Measurements from ENCODE around the gene TCF7L2.

Gene TCF7L2

DNA sequence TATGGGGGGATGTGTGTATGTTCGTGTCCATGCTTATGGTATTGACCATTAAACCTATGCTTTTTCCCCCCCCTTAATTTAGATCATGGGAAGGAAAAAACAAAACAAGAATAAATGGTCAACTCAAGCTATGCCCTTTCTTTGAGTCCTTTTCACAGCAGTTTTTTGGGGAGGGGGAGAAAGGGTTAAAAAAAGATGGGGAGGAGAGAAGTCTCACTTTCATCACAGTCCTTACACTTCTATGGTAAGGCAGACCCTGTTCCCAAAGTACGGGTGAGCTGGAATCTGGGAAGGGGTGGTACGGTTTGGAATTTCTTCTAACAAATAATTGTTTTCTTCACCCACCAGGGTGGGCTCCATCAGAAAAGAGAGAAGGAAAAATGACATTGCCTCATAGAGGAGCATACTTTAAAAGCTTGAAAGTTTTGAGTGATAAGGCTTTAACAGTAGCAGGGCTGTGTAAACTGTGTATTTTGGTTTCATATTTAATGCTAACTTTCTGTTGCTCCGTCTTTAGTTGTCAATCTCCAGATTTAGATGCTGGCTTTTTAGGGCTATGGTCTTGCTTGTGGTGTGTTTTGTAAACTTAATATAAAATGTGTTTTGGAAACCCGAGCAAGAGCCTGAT, 180.1 kb downstream of the TCF7L2 start:
- DNase-seq: no peak

DNA sequence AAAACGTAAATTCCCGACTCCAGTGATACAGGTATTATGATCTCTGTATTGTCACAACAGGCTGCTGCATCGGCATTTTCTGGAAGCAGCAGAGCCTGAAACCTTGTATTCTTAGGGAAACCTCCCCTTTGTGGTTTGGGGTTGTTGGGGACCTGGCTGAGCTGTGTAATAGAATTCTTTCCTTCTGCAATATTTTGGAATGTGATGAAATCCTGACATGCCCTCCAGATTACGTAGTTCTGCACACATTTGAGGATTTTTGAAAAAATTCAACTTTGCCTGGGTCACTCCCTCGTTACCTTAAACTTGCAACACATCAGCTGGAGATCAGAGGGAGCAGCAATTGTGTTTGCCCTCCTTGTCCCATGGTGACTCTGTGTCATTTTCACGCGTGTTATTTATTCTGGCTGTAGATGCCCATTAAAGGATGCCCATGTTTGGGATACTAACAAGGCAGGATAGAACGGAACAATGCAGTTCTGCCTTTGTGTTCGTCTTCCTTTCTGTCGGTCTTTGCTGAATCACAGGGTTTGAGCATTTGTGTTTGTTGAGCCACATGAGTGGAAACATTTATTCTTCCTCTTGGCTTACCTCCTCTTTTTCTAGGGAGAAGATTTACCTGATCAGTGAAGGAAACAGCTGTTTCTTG, 181.7 kb downstream of the TCF7L2 start:
- no peak for DNase-seq

DNA sequence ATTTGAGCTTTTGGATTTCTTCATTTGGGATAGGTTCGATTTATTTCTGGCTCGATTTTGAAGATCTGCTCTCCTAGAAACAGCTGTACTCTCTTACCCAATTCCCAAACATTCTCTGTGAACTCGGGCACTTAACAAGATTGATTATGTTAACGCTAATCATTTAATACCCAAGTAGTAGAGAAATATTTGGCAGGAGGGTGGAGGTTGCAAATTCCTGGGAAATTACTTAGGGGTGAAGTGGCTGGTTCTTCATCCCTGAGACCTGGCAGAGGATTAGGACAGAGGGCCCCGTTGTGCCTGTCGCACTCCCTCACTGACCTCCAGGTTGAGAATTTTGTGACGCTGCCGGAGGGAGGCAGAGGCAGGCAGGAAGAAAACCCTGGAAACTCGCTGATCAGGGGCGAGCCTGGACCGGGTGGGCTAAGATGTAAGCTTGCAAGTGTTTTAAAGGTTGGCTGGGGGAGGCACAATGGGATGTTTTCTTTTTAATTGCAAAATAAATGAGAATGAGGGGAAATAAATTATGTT, 182.6 kb downstream of the TCF7L2 start:
- no peak for DNase-seq

DNA sequence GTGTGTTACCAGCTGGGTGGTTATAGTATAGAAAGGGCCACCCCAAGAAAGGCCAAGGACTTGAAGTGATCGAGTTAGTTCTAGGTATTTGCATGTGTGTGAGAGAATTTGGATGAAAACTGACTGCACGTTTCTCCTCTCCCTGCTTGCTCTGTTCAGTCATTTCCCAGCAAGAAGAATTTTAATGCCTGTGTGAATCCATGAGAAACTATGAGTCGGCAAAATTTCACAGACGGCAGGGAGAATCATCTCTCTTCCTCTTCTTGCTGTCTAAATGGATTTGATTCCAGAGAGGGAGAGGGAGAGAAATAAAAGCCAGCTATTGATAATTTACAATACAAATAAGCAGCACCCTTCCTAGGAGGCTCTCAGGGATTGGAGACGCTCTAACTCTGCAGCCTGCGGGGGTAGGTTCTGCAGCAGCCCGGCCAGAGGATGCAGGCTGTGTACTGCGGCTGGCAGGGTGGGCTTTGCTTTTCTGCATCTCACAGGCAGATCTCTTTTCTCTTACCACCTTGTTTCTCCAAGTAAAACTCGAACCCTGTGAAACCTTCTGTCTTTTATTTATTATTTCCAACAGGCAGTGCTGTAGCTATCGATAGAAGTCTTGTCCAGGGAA, 183.6 kb downstream of the TCF7L2 start:
- no peak for DNase-seq

DNA sequence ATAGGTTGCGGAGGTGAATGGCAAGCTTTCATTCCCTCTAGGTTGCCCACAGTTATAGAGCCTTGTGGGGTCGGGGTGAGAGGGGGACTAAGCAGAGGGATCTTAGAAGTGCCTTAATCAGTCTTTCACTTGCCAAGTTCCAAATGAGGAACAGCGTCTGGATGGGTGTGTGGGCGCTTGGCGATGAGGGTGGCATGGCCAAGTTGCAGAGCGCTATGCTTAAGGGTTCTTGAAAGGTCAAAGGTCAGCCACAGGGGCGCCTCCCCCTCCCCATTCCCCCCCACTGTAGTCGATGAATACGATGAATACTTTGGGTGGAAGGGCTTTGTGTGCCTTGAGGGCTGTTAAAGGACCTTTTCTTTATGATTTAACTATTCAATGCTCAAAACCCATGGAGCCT, 185.0 kb downstream of the TCF7L2 start:
- DNase-seq: no peak

GRCh38 chr10:113137941-113138685, 188.1 kb downstream of the TCF7L2 start:
- DNase-seq: no peak

DNA sequence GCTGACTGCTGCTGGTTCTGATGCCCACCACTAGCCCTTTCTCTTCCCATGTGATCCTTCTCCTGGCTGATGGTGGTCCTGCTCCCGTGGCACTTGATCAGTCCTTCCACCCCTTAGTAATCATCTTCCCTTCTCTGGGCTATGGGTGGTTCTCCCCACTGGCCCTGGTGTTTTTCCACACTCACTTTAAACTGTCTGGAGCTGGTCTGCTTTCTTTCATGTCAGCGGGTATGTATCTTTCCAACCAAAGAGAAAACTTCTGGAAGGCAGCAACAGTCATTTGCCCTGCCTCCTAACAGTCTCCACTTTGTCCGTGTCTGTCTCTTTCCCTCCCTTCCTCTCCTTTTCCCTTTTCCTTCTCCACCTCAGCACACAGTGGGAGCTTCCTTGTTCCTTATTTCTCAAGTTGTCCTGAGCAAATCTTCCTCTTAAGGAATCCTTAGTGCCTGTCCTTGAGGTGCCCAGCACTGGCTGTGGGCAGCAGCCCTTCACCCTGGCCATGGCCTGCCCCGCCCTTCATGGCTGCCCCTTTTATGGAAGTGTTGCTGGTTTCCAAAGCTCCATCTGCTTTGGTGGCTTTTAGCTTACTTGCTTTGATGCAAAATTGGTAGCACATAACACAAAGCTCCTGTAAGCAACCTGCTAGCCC, 189.0 kb downstream of the TCF7L2 start:
- no peak for DNase-seq

DNA sequence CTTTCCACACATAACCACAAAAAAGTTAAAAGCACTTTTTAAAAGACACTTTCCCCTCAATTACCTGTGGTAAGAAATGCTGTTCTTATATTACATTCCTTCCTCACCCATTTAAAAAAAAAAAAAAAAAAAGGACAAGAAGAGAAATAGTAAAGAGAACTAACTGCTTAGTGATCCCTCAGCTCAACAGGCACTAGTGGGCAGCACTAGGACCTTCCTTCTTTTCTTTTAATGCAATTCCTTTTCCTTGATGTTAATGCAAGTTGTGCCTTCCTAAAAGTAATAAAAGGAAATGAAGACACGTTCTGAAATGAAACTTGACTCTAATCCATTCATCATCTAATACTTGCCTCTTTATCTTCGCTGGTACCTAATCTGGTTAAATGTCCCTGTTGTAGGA, 189.7 kb downstream of the TCF7L2 start:
- no peak for DNase-seq

- no peak for DNase-seq
Observed at GRCh38 chr10:113140143-113141011, 190.3 kb downstream of the TCF7L2 start.

- DNase-seq: no peak
Observed at GRCh38 chr10:113142601-113143362, 192.7 kb downstream of the TCF7L2 start.

- DNase-seq: no peak
Observed at GRCh38 chr10:113144576-113144975, 194.5 kb downstream of the TCF7L2 start.

DNA sequence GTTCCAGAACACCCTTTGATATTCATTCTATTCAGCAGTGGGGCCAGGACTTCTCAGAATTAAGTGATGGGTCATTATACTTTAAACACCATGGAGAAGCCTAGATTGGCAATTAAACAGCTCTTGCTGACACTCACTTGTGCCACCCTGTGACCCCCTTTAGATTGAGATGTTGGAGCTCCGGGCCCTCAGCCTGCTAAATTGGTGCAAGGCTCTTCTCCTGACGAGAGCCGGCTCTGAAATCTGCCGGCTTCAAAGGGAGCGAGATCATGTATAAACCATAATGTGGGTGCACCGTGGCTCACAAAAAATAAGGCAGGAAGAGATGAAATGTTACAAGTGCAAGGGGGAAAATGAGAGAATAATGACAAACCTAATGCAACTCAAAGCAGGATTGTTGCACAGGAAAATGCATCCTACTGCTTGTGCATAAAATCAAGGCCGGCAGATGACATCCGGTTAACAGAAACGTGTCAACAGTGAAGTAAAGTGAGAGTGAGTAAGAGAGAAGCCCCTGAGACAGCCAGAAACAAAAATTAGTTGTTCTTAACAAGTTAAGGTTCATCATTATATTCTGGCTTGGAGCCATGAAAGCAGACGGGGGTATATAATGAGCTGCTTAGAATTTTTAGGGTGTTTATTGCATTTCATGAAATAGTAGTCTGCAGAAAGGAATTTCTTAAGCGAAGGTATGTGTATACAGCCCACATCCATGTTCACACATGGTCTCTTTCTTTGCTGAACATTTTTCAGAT, 198.2 kb downstream of the TCF7L2 start:
- DNase-seq: no peak

DNA sequence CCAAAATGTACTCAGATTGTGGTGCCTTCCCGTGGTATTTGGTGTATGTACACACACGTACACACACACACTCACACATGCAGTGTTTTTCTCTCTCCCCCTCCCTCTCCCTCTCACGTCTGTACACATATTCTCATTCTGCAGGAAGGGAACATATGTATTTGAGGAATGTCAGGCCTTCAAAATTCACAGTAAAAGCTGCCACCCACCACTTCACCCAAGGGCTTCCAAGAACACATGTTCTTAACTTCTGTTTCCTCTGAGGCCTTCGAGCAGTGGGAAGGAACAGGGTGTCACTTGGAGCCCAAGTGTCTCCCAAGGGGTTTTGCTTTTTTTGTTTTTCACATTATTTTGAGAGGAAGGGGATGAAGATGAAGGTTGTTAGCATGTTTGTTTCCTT, 198.9 kb downstream of the TCF7L2 start:
- DNase-seq: no peak

GRCh38 chr10:113149626-113150025, 199.6 kb downstream of the TCF7L2 start:
- DNase-seq: no peak

GRCh38 chr10:113151190-113151666, 201.2 kb downstream of the TCF7L2 start:
- no peak for DNase-seq

- no peak for DNase-seq
Observed at GRCh38 chr10:113153493-113154102, 203.6 kb downstream of the TCF7L2 start.

DNA sequence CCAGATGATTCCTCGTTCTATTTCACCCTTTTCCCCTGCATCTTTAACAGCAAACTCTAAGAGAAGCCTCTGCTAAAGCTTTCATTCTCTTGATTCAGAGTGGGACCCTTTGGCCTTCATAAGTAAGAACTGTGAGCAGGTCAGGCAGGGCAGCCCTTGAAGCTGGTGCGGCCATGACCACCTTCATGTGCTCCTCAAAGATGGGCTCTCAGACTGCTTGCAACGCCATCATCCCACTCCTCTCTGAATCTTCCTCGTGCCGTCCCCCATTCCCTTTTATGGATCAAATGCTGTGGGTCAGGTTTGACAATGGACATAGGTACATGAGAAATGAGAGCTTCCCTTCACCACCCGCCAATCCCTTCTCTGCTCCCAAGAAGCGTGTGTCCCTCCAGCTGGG, 207.4 kb downstream of the TCF7L2 start:
- no peak for DNase-seq

DNA sequence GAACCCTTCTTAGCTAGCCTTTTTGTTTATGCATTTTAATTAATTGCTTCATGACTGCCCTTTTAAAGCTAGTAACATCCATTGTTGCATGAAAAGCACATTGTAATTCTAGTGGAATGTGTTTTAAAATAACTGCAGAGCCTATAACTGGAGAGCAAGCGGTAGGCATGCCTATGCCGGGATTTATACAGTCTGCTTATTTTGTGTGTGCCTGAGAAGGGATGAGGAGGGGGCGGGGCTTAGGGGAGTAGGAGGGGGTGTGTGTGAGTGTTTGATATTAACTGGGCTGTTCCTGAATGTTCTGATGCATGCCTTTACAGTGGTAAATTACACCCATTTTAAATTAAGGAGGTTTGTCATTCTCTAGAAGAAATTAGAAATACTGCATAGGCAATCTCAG, 208.1 kb downstream of the TCF7L2 start:
- DNase-seq: no peak

GRCh38 chr10:113159563-113159962, 209.5 kb downstream of the TCF7L2 start:
- DNase-seq: no peak

DNA sequence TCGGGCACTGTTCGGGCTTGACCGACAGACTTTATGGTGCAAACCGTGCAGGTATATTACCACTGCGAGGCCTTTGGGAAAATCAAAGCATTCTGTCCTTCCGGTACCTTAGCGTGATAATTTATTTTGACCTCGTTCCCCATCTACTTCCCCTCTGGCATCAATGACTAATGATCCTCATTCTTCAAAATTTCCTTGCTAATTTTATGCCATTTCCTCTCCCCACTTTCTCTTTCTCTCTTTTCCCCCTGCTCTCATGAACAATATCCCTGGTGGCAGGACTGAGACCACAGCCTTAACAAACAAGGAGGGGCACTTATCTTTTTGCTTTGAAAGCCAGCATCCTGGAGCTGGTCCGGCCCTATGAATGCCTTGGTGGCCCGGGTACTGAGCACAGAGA, 210.6 kb downstream of the TCF7L2 start:
- no peak for DNase-seq
